GM12878 (cell line): Measurements from ENCODE around the gene FOSL1. TPM values are rescaled to one million over a fixed set of nuclear protein-coding genes. Genes with fewer than 3 reads are reported as not detected.
A peak's percentile ranks its signal among the peaks of the same experiment; 100 is the strongest.

ENCODE experiments used
- ATAC-seq: fragments of 200-7000 bp; cut with Tn5 transposase; 3 replicates; pipeline ENCODE4 v1.9.1; 2020; ENCODE audit warnings: mild to moderate bottlenecking, moderate library complexity
- BruUV-seq: library from RNA; stranded (reverse); fragments of 400-500 nt; replicated peaks from 2 replicates; lab custom pipeline; 2021; lab: Mats Ljungman, UMichigan
- CTCF ChIA-PET: fragments of 300-600 bp; sonication (Branson Sonifier 250); formaldehyde crosslinking; extraction: SDS; loops from one replicate; lab custom pipeline; 2021; ENCODE audit warnings: inconsistent platforms; lab: Yijun Ruan, JAX
- POLR2A ChIA-PET: fragments of 350-600 bp; formaldehyde crosslinking; extraction: SDS; loops from one replicate; lab custom pipeline; 2021; ENCODE audit warnings: inconsistent platforms; lab: Charles Lee
- RAD21 ChIA-PET: fragments of 300-600 bp; sonication (Branson Sonifier 250); formaldehyde crosslinking; loops from one replicate; lab custom pipeline; 2023; ENCODE audit warnings: antibody characterized with exemption; ENCODE audit not compliant: unreplicated experiment; lab: Charles Lee
- SMC1A ChIA-PET: fragments of 300-600 bp; sonication (Branson Sonifier 250); formaldehyde crosslinking; loops from one replicate; lab custom pipeline; 2023; ENCODE audit not compliant: unreplicated experiment, uncharacterized antibody; lab: Charles Lee
- DNase-seq: peaks from one replicate; pipeline ENCODE4 v3.0.0-alpha.2; 2011; ENCODE audit warnings: low read depth, low spot score
- FAIRE-seq: peaks from 3 replicates; lab custom pipeline; 2011; peaks lifted over from hg19 to GRCh38; lab: Jason Lieb, UNC
- H2AFZ ChIP-seq: 2 replicates; pipeline ENCODE4 v1.6.0; 2011; ENCODE audit warnings: low read depth, low read length, control low read depth; ENCODE audit not compliant: control insufficient read depth
- H3K27ac ChIP-seq: 2 replicates; pipeline ENCODE4 v1.5.1; 2011; ENCODE audit warnings: control low read depth; ENCODE audit not compliant: control insufficient read depth, insufficient read depth
- H3K27me3 ChIP-seq, 2 experiments: replicated peaks in 1 of 2; 2 replicates each; pipeline versions ENCODE4 v1.6.0 to v1.6.1; 2011; ENCODE audit warnings: low read length in 1 of 2; ENCODE audit not compliant: control insufficient read depth in 2 of 2, insufficient read depth in 2 of 2
- H3K36me3 ChIP-seq, 2 experiments: 2 replicates each; pipeline ENCODE4 v1.5.1; 2011; ENCODE audit warnings: low read length in 1 of 2; ENCODE audit not compliant: control insufficient read depth in 2 of 2, insufficient read depth in 2 of 2
- H3K4me1 ChIP-seq: 2 replicates; pipeline ENCODE4 v1.6.1; 2011; ENCODE audit warnings: mild to moderate bottlenecking, low read length, moderate library complexity, mixed read lengths; ENCODE audit not compliant: control insufficient read depth, insufficient read depth
- H3K4me2 ChIP-seq: 2 replicates; pipeline ENCODE4 v1.6.0; 2011; ENCODE audit warnings: control low read depth; ENCODE audit not compliant: control insufficient read depth, insufficient read depth
- H3K4me3 ChIP-seq: fragments of 200-600 bp; sonication (generic); 2 replicates; pipeline ENCODE4 v1.5.1; 2016
- H3K79me2 ChIP-seq: 2 replicates; pipeline ENCODE4 v1.6.0; 2011; ENCODE audit warnings: low read length; ENCODE audit not compliant: control insufficient read depth, insufficient read depth
- H3K9ac ChIP-seq: 2 replicates; pipeline ENCODE4 v1.8.0; 2011; ENCODE audit warnings: low read length, control low read depth, mixed read lengths; ENCODE audit not compliant: control insufficient read depth, insufficient read depth
- H3K9me3 ChIP-seq: replicated peaks from 3 replicates; pipeline ENCODE4 v1.5.1; 2011; ENCODE audit warnings: mild to moderate bottlenecking, low read length; ENCODE audit not compliant: control insufficient read depth, insufficient read depth
- H4K20me1 ChIP-seq: 2 replicates; pipeline ENCODE4 v1.6.0; 2011; ENCODE audit not compliant: control insufficient read depth, insufficient read depth
- IKZF2 ChIP-seq, 2 experiments: fragments of 450-650 bp; IDR thresholded peaks; 2 replicates each; pipeline ENCODE4 v1.6.1; 2017; ENCODE audit warnings: mild to moderate bottlenecking in 2 of 2, moderate library complexity in 2 of 2
- JUNB ChIP-seq: IDR thresholded peaks from 2 replicates; pipeline ENCODE4 v1.6.1; 2016; ENCODE audit warnings: antibody characterized with exemption, mild to moderate bottlenecking
- NFYB ChIP-seq: IDR thresholded peaks from 2 replicates; pipeline ENCODE4 v1.6.1; 2011; ENCODE audit warnings: low read depth, mild to moderate bottlenecking, low read length, improper control_type of control experiment, moderate library complexity; ENCODE audit not compliant: insufficient read depth
- NR2C2 ChIP-seq: IDR thresholded peaks from 2 replicates; pipeline ENCODE4 v1.6.1; 2011; ENCODE audit warnings: borderline replicate concordance, low read depth; ENCODE audit not compliant: control insufficient read depth, insufficient read length
- POLR2A ChIP-seq: IDR thresholded peaks from 2 replicates; pipeline ENCODE4 v1.6.1; 2011; ENCODE audit warnings: low read depth, mild to moderate bottlenecking, low read length
- POLR2AphosphoS2 ChIP-seq: IDR thresholded peaks from 2 replicates; pipeline ENCODE4 v1.6.1; 2011; ENCODE audit warnings: low read depth, mild to moderate bottlenecking, low read length, improper control_type of control experiment, moderate library complexity
- SRF ChIP-seq, 2 experiments: IDR thresholded peaks; 2 replicates each; pipeline ENCODE4 v1.6.1; 2011; ENCODE audit warnings: low read depth in 2 of 2, low read length in 2 of 2, mild to moderate bottlenecking in 1 of 2, moderate library complexity in 1 of 2
- SUZ12 ChIP-seq: fragments of 200-600 bp; sonication (generic); IDR thresholded peaks from one replicate; pipeline ENCODE4 v1.6.1; 2018; ENCODE audit warnings: antibody characterized with exemption, mild to moderate bottlenecking; ENCODE audit not compliant: unreplicated experiment
- ZSCAN29 ChIP-seq: fragments of 450-650 bp; IDR thresholded peaks from 2 replicates; pipeline ENCODE4 v1.6.1; 2017; ENCODE audit warnings: mild to moderate bottlenecking, moderate library complexity
- WGBS: methylation state at CpG from one replicate; pipeline ENCODE4 v1.1.6; 2016; ENCODE audit warnings: low lambda C conversion rate; ENCODE audit not compliant: insufficient replicate concordance, insufficient coverage; ENCODE audit errors: missing lambda C conversion rate; 5-methylcytosine and 5-hydroxymethylcytosine counted together
- in situ Hi-C: fragments of 300-500 bp; cut with MboI; formaldehyde crosslinking; loops from 9 replicates; pipeline ENCODE4 v1.14.3; 2018; ENCODE audit warnings: mixed read lengths
- intact Hi-C: fragments of 100-400 bp; cut with micrococcal nuclease; formaldehyde crosslinking; loops from one replicate; pipeline ENCODE4 v1.14.2; 2022; ENCODE audit not compliant: unreplicated experiment
- polyA plus RNA-seq, 11 experiments: library from polyadenylated mRNA; depleted of rRNA in 4 of 11; unstranded in 6 of 11; stranded (reverse) in 5 of 11; fragments of >200 nt; fragmentation: Nextera tagmentation in 4 of 11; fragmentation: Illumina TruSeq in 1 of 11; extraction: Ambion mirVana in 4 of 11; extraction: Trizol in 1 of 11; gene quantifications; 1 replicate in 1 of 11; 2 replicates in 10 of 11; pipeline versions ENCODE4 v1.2.1 to v1.2.3, GENCODE V29; 2011 to 2016; ENCODE audit warnings: inconsistent platforms in 2 of 11, missing spikeins in 2 of 11, low read depth in 1 of 11
- total RNA-seq, 4 experiments: library from RNA; depleted of rRNA in 3 of 4; stranded (reverse); fragments of >200 nt in 3 of 4; fragmentation: Illumina TruSeq in 1 of 4; extraction: Trizol in 1 of 4; gene quantifications; 2 replicates each; pipeline versions ENCODE4 v1.2.1 to v1.2.3, GENCODE V29; 2013 to 2021
- TF ChIP-seq, protein P1 (sequence below): IDR thresholded peaks from 2 replicates; pipeline ENCODE4 v1.6.1; 2012; ENCODE audit warnings: improper control_type of control experiment, low read depth, low read length; ENCODE audit not compliant: insufficient replicate concordance

Gene FOSL1
- total and polyA plus RNA-seq, 10 of the 15 experiments (the other 5 are each of a cell fraction or from before 2014, with no cell fraction given) = 0.82 to 5.4 (median 2.1) TPM

DNA sequence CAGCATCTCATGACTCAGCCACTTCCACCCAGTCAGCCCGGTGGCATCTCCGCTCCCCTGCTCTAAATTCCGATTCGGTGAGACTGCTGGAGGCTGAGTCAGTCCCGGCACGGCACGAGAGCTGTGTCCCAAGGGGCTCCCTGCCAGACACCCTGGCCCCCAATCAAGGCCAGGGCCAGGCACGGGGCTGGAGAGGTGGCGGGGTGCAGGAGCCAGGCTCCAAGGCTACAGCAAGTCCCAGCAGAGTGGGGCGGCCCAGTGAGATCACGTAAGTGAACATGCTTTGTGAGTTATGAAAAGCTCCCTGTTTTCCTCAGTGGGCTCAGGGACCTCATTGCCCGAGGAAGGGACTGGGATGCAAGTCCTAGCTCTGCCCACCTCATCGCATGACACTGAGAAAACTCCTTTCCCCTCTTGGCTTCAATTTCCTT lies 15.6 kb upstream of the FOSL1 start:
- Histone ChIP-seq H3K27ac (no peak overlapping the region), H3K27me3 (no peaks in the 10 kb centered on the region), H3K36me3 (no peaks in the 10 kb centered on the region; a peak in 1 of 4 replicates), H3K9me3 (no peaks in the 10 kb centered on the region), H3K79me2 (peaks cover 33% of the 10 kb centered on the region), H3K9ac (no peak overlapping the region), H2AFZ (no peak overlapping the region), H3K4me3 (no peak overlapping the region), H4K20me1 (no peaks in the 10 kb centered on the region), H3K4me1 (peaks cover 40% of the 10 kb centered on the region), H3K4me2 (no peak overlapping the region)
- WGBS = 53% methylated on average over 13 of the region's 13 CpGs
- ChIA-PET POLR2A (interaction anchor here (2.3 kb wide), 1 partner anchor 56 kb away, joined by 7 read pairs; the partner anchor contains the start of gene MUS81), CTCF (interaction anchor here (1.1 to 1.9 kb wide), 2 partner anchors 25 to 27 kb away, joined by 3 to 5 read pairs; partner anchors contain the start of gene CCDC85B), SMC1A (no interaction called here), RAD21 (no interaction called here)
- no TSS peak for BruUV-seq
- ATAC-seq = no peak
- DNase-seq = no peak
- TF ChIP-seq SUZ12 = no peak
- no peak for TF ChIP-seq NFYB
- no peak for TF ChIP-seq NR2C2
- in situ Hi-C loops (no loop called here), intact Hi-C loops (no loop called here)
- FAIRE-seq = no peak

DNA sequence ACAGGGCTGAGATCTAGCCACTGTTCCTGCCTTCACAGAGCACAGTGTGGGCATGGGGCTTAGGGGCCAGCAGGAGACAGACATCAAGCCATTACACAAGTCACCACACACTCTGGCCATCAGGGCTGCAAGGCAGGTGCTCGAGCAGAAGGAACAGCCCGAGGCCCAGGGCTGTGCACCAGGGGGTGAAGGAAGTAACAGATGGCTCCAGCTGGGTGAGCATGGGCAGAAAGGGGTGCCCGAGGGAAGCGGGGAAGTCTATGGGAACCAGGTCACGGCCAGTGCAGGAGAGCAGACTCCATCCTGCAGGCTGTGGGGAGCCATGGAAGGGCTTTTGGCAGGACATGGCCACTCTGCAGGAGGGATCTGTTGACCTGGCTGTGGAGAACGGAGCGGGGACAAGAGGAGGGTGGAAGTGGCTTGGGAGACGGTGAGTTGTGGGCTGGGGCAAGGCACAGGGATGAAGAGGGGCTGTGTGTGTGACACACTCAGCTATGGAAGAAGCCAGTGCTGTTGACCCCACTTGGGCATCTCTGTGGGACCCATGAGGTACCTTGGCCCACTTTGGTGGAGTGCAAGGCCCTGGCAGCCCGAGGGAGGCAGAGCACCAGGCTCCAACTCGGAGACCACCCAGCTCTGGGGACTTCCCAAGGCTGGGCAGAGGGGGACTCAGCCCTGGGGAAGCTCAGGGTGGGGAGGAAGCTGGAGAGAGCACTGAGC lies 15.1 kb upstream of the FOSL1 start:
- Histone ChIP-seq H3K36me3 (no peaks in the 10 kb centered on the region; a peak in 1 of 4 replicates), H3K27me3 (no peaks in the 10 kb centered on the region), H3K9ac (no peak overlapping the region), H3K9me3 (no peaks in the 10 kb centered on the region), H3K79me2 (peaks cover 27% of the 10 kb centered on the region), H3K4me2 (no peak overlapping the region), H4K20me1 (no peaks in the 10 kb centered on the region), H3K4me1 (peaks cover 36% of the 10 kb centered on the region), H3K27ac (no peak overlapping the region), H2AFZ (no peak overlapping the region), H3K4me3 (no peak overlapping the region)
- ChIA-PET CTCF (interaction anchor here (1.1 to 1.9 kb wide), 2 partner anchors 25 to 26 kb away, joined by 3 to 5 read pairs; partner anchors contain the start of gene CCDC85B), SMC1A (no interaction called here), RAD21 (no interaction called here), POLR2A (interaction anchor here (1.1 to 2.3 kb wide), 2 partner anchors 25 to 56 kb away, joined by 3 to 7 read pairs; partner anchors contain the start of genes CCDC85B and MUS81)
- no peak for DNase-seq
- 50% methylated on average over 10 of the region's 10 CpGs for WGBS
- no TSS peak for BruUV-seq
- no peak for ATAC-seq
- intact Hi-C loops = no loop called here
- TF ChIP-seq POLR2A (peak; percentile 24; the same call in 1 of the 2 replicates), POLR2AphosphoS2 (peak; percentile 30; the same call in 1 of the 2 replicates), SRF (IDR thresholded peaks at IDR 0.05; ENCODE audit: low read depth in 2 of 2, low read length in 2 of 2) (no peak), ZSCAN29 (no peak), IKZF2 (IDR thresholded peaks at IDR 0.05) (no peak), JUNB (no peak)
- TF ChIP-seq, protein P1, sequence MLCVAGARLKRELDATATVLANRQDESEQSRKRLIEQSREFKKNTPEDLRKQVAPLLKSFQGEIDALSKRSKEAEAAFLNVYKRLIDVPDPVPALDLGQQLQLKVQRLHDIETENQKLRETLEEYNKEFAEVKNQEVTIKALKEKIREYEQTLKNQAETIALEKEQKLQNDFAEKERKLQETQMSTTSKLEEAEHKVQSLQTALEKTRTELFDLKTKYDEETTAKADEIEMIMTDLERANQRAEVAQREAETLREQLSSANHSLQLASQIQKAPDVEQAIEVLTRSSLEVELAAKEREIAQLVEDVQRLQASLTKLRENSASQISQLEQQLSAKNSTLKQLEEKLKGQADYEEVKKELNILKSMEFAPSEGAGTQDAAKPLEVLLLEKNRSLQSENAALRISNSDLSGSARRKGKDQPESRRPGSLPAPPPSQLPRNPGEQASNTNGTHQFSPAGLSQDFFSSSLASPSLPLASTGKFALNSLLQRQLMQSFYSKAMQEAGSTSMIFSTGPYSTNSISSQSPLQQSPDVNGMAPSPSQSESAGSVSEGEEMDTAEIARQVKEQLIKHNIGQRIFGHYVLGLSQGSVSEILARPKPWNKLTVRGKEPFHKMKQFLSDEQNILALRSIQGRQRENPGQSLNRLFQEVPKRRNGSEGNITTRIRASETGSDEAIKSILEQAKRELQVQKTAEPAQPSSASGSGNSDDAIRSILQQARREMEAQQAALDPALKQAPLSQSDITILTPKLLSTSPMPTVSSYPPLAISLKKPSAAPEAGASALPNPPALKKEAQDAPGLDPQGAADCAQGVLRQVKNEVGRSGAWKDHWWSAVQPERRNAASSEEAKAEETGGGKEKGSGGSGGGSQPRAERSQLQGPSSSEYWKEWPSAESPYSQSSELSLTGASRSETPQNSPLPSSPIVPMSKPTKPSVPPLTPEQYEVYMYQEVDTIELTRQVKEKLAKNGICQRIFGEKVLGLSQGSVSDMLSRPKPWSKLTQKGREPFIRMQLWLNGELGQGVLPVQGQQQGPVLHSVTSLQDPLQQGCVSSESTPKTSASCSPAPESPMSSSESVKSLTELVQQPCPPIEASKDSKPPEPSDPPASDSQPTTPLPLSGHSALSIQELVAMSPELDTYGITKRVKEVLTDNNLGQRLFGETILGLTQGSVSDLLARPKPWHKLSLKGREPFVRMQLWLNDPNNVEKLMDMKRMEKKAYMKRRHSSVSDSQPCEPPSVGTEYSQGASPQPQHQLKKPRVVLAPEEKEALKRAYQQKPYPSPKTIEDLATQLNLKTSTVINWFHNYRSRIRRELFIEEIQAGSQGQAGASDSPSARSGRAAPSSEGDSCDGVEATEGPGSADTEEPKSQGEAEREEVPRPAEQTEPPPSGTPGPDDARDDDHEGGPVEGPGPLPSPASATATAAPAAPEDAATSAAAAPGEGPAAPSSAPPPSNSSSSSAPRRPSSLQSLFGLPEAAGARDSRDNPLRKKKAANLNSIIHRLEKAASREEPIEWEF = no peak
- FAIRE-seq = no peak
- in situ Hi-C loops = no loop called here
